ENCODE results near the gene TSEN15. TPM values are rescaled to one million over a fixed set of nuclear protein-coding genes. Genes with fewer than 3 reads are reported as not detected.

The TSEN15 gene
- 10 to 100 TPM; 50.4 to 51.5 TPM for total RNA-seq

GRCh38 chr1:184051485-184052193 lies at the start of gene TSEN15:
Gene TSEN15, plus strand, starts transcription at chr1:184051730. Its CDS starts 26 bp downstream, at chr1:184051756.
- ChIA-PET POLR2A (interaction anchor here (0.6 to 1.2 kb wide), 7 partner anchors 14 to 335 kb away, joined by 3 to 11 read pairs (median 4); partner anchors contain the start of genes C1orf21 and COLGALT2), CTCF (interaction anchor here (0.9 kb wide), 1 partner anchor 17 kb away, joined by 3 read pairs; no protein-coding TSS in a partner anchor)

DNA sequence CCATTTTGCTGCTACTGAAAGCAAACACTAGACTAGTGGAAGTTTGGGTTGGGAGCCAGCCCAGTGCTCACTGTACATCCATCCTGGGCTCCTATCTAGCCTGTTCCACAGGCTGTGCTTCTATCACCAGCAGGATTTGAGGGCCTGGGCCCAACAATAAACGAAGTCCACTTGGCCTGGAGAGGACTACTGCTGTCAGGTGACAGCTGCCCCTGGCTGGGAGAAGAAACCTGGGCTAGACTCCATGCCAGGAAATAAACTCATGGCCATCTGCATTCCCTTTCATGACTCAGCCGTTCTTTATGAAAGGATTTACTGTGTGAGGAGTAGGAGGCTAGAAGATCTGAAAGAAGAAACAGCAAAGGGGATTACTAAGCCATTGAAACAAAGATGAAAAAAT lies 49.5 kb upstream of the TSEN15 start:
- CTCF ChIA-PET = interaction anchor here (1.5 kb wide), 1 partner anchor 10 kb away, joined by 3 read pairs; no protein-coding TSS in a partner anchor

DNA sequence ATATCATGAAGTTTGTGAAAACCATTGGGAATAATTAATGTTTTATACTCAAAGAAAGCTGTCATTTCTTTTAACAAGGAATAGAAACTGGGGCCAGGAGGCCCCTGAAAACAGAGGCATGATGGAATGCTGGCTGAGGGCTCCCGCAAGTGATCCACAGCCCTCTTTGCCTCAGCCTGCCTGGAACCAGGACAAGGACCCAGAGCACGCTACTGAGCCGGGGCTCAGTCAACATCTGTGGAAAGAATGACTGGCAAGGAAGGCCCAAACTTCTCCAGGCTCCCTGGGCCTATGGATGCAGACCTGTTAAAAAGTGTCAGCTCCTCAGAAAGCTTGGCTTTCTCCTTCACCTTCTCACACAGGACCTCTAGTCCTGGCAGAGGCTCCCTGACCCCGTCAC lies 46.6 kb upstream of the TSEN15 start:
- POLR2A ChIA-PET = no interaction called here
- CTCF ChIA-PET = no interaction called here

More for the DNA sequence above, 49.5 kb upstream of the TSEN15 start:
- POLR2A ChIA-PET = interaction anchor here (0.7 kb wide), 1 partner anchor 36 kb away, joined by 5 read pairs; no protein-coding TSS in a partner anchor

DNA sequence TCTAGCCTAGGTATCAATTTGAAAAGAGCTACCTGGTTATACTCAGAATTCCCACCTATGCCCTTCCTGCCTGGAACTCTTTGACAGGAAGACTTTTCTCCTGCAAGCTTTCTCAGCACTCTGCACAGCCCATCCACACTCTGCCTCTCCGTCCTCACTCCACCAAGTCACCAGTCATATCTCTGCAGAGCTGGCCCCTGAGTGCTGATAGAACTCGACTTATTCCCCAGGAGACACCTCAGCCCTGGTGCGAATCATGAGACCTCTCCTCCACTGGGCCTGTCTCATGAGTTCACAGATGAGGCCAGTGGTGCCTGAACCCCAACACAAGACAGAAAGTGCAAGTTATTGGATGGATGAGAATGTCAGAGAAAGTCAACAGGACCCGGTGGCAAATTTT lies 46.0 kb upstream of the TSEN15 start:
- ChIA-PET POLR2A (no interaction called here), CTCF (no interaction called here)

DNA sequence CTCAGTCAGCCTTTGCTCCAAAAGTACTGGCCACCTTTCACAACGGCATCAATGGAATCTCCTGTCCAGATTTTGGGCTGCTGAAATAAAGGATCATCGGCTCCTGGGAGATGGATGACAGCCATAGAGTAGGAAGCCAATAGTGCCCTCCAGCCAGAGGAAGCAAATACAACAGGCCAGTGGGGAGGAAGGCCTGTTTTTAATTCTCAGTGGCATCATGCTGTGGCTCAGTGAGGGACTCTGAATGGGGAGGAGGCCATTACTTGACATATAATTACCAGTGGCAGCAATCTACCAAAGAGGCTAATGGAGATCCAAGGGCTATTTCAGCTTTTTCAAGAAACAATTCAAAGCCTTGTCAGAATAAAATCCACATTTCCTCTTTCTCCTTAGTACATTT lies 40.7 kb upstream of the TSEN15 start:
- CTCF ChIA-PET = no interaction called here
- POLR2A ChIA-PET = interaction anchor here (0.6 kb wide), 1 partner anchor 13 kb away, joined by 5 read pairs; no protein-coding TSS in a partner anchor

DNA sequence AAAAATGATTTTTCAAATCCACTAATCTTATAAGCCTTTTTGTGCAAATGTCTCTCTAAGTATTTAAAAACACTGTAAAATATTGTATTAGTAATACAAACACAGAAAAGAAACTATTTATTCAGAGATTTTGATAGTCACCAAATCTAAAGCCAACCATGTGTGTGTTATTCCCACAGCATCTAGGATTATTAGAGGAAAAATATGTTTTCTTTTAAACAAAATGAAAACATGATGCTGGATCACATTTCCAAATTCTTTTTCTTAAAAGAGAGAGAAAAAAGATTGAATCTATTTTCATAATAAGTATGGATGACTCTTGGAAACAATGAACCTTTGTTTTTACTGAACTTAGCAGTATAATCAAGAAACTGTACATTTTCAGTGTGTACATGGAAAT lies 39.3 kb upstream of the TSEN15 start:
- CTCF ChIA-PET = no interaction called here
- POLR2A ChIA-PET = no interaction called here

- ChIA-PET CTCF (no interaction called here), POLR2A (no interaction called here)
Observed at GRCh38 chr1:184014271-184014670, 37.3 kb upstream of the TSEN15 start.

DNA sequence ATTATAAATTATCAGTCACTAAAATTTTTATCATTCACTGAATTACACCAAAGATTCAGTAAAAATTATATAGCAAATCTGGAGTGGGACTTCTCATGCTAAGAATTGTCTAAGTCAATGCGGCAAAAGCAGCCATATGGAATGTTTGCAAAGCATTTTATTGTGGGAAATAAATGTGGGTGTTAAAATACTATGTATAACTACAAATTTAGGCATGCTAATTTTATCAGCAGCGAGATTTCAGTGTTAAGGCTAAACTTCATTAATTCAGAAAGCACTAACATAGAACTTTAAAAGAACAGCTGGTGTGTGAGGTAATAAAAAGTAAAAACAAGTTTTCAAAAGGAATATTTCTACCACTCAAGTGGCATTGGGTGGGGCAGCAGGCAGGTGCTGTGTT lies 35.4 kb upstream of the TSEN15 start:
- CTCF ChIA-PET = no interaction called here
- POLR2A ChIA-PET = no interaction called here

GRCh38 chr1:184017306-184017705 lies 34.2 kb upstream of the TSEN15 start:
- POLR2A ChIA-PET = no interaction called here
- CTCF ChIA-PET = no interaction called here

- POLR2A ChIA-PET = no interaction called here
- CTCF ChIA-PET = no interaction called here
Observed at GRCh38 chr1:184018622-184019021, 32.9 kb upstream of the TSEN15 start.

GRCh38 chr1:184019069-184019468 lies 32.5 kb upstream of the TSEN15 start:
- CTCF ChIA-PET = no interaction called here
- POLR2A ChIA-PET = no interaction called here

DNA sequence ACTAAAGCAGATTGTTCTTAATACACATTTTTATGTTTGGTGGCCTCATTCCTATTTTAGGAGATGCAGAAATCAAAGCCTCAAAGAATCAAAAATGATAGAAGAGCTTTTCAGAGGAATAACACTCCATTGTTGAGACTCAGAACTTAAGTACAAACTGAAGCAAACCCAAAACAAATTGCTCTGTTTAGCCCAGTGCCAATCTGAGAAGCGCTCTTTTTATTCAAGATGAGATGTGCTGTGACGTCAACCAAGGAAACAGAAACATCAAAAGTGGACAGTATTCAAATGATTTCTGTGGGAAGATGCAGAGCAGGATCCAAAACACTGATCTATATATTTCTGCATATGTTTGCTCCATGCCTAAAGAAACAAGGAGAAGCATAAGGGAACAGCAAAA lies 32.0 kb upstream of the TSEN15 start:
- ChIA-PET CTCF (no interaction called here), POLR2A (no interaction called here)

DNA sequence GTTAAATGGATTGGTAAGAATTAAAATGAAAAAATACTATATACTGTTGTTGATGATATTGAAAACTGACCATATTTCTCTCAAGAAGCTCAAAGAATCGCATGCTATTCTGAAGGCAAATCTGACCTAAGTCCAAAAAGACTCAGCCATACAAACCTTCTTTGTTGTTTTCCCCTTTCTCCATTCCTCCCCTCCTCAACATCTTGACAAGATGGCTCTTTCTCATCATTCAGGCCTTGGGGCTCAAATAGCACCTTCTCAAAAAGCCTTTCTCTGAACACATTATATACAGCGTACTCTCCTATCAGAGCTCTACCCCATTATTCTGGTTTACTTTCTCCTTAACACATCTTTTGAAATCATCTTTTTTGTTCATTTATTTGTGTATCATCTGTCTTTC lies 31.2 kb upstream of the TSEN15 start:
- CTCF ChIA-PET = no interaction called here
- POLR2A ChIA-PET = no interaction called here

GRCh38 chr1:184020855-184021254 lies 30.7 kb upstream of the TSEN15 start:
- POLR2A ChIA-PET = no interaction called here
- CTCF ChIA-PET = no interaction called here

DNA sequence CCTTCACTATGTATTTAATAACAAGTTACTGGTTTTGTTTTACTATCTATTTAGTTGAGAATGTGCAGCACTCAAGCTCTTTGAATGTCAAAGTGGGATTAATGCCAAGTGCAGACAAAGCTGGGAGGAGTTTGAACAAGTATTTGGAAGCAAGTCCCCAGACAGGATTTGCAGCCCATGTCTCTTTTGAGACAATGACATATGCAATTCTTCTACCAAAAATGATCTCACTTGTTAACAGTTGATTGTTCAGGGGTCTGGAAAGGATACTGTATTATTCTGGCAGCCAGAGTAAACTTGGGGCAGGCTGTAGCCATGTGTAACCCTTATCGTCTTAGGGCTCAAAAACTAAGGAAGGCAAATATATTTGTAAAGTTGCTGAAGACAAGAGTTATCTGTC lies 29.8 kb upstream of the TSEN15 start:
- ChIA-PET POLR2A (no interaction called here), CTCF (no interaction called here)

DNA sequence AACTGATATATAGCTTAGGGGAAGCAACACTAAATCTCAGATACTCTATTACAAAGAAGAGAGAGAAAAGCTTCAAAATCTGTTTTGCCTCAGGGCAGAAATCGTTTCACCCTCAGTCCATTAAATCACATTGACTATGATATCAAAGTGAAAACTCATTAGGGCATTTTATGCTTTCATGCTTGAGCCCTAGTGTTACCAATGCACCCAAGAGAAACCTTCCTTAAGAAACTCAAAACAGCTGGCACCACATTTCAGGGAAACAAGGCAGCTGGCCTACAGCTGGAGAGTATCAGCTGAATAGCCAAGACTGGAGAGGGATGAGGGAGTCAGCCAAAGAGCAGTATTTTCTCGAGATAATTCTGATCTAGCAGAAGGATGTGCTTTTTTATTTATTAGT lies 28.9 kb upstream of the TSEN15 start:
- ChIA-PET CTCF (no interaction called here), POLR2A (no interaction called here)

DNA sequence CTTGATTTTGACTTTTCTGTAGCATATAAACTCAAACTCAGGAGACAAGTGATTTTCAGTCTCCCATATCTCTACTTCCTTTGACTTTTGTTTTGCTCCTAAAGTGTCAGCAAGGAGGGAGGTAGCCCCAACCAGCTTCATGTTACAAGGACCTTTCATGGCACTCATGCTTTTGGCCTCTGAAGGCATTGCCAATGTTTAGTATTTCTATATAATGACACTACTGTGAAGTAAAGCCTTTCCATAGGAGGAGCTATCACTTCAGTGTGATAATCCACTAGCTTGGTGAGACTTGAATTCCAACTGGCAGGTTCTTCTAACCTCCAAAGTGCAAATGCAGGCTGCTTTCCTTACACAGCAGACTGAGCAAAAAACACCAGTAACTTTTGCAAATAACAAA lies 28.4 kb upstream of the TSEN15 start:
- CTCF ChIA-PET = no interaction called here

GRCh38 chr1:184025242-184025675 lies 26.3 kb upstream of the TSEN15 start:
- ChIA-PET CTCF (no interaction called here), POLR2A (no interaction called here)

More for the DNA sequence above, 28.4 kb upstream of the TSEN15 start:
- POLR2A ChIA-PET = no interaction called here

- CTCF ChIA-PET = no interaction called here
Observed at GRCh38 chr1:184027826-184028695, 23.5 kb upstream of the TSEN15 start.

DNA sequence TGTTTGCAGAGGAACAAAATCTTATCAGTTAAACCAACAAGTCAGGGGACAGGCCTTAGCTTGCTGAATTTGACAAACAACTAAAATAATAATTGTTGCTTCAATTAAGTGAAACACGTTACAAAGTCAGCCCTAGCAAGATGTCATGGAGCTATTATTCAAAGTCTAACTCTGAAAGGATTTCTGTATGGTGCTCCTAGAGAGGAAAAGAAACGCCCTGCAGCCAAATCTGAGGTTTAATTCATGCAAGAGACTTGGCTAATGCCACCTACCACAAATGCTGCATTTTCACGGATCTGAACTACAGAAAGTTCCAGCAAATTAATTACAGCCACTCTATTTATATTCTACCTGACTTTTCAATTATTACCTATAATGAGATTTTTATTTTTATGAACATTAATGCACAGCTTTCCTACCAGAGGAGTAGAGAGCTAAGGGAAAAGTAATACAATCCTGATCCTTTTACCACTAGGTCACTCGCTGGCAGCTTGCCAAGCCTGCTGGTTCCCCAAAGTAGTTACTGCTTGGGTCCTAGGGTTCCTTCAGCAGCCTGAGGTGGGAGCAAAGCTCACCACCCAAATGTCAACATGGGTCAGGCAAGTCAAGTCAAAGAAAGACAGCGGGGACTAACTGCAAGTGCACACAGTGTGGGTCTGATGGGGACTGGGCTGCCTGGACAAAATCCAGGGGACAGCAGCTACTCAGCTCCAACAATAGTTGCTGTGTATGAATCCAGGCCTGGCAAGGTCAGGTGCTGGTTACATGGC lies 22.5 kb upstream of the TSEN15 start:
- CTCF ChIA-PET = no interaction called here
- POLR2A ChIA-PET = no interaction called here

More at GRCh38 chr1:184027826-184028695, 23.5 kb upstream of the TSEN15 start:
- POLR2A ChIA-PET = interaction anchor here (1.1 kb wide), 1 partner anchor 1289 kb away, joined by 3 read pairs; the partner anchor contains the start of gene IVNS1ABP

Data from activated CD8-positive, alpha-beta memory T cell treated with anti-CD3 and anti-CD28 coated beads for 36 hours (primary cell).